ENCODE data around the gene MGAT1.

- TF ChIP-seq, protein P1, sequence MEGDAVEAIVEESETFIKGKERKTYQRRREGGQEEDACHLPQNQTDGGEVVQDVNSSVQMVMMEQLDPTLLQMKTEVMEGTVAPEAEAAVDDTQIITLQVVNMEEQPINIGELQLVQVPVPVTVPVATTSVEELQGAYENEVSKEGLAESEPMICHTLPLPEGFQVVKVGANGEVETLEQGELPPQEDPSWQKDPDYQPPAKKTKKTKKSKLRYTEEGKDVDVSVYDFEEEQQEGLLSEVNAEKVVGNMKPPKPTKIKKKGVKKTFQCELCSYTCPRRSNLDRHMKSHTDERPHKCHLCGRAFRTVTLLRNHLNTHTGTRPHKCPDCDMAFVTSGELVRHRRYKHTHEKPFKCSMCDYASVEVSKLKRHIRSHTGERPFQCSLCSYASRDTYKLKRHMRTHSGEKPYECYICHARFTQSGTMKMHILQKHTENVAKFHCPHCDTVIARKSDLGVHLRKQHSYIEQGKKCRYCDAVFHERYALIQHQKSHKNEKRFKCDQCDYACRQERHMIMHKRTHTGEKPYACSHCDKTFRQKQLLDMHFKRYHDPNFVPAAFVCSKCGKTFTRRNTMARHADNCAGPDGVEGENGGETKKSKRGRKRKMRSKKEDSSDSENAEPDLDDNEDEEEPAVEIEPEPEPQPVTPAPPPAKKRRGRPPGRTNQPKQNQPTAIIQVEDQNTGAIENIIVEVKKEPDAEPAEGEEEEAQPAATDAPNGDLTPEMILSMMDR (IDR thresholded peaks at IDR 0.05) = no peak
- TF ChIP-seq POLR2A (IDR thresholded peaks at IDR 0.05) = no peak
Observed at GRCh38 chr5:180829726-180830125, 27.1 kb upstream of the MGAT1 start.
